HepG2 (cell line): ENCODE data around the gene CYP27A1. TPM values are rescaled to one million over a fixed set of nuclear protein-coding genes. Genes with fewer than 3 reads are reported as not detected.

Experiments
- GABPB1 ChIP-seq: IDR thresholded peaks from 2 replicates; pipeline ENCODE4 v1.6.1; 2016; ENCODE audit warnings: mild to moderate bottlenecking, missing genetic modification reagents, moderate library complexity, missing compliant biosample characterization
- KDM5B ChIP-seq: sonication (generic); formaldehyde crosslinking; IDR thresholded peaks from 2 replicates; pipeline ENCODE4 v1.4.0; 2020; ENCODE audit warnings: missing genetic modification reagents, mild to moderate bottlenecking, borderline replicate concordance
- KLF12 ChIP-seq: sonication (generic); formaldehyde crosslinking; IDR thresholded peaks from 2 replicates; pipeline ENCODE4 v1.4.0; 2020; ENCODE audit warnings: missing genetic modification reagents, borderline replicate concordance
- KLF13 ChIP-seq: sonication (generic); formaldehyde crosslinking; IDR thresholded peaks from 2 replicates; pipeline ENCODE4 v1.4.0; 2020; ENCODE audit warnings: mild to moderate bottlenecking, missing genetic modification reagents
- MIER3 ChIP-seq: IDR thresholded peaks from 2 replicates; pipeline ENCODE4 v1.6.1; 2016; ENCODE audit warnings: missing compliant biosample characterization, borderline replicate concordance
- NFIB ChIP-seq: sonication (generic); formaldehyde crosslinking; IDR thresholded peaks from 2 replicates; pipeline ENCODE4 v1.9.0; 2021; ENCODE audit warnings: missing genetic modification reagents, mild to moderate bottlenecking, borderline replicate concordance
- SCMH1 ChIP-seq: sonication (generic); formaldehyde crosslinking; IDR thresholded peaks from 2 replicates; pipeline ENCODE4 v1.9.0; 2021; ENCODE audit warnings: missing genetic modification reagents, mild to moderate bottlenecking, borderline replicate concordance
- SMYD3 ChIP-seq: sonication (generic); formaldehyde crosslinking; IDR thresholded peaks from 2 replicates; pipeline ENCODE4 v1.8.1; 2023; ENCODE audit warnings: mild to moderate bottlenecking, missing genetic modification reagents
- SP1 ChIP-seq, 2 experiments: fragments of 450-650 bp in 1 of 2; sonication (generic) in 1 of 2; formaldehyde crosslinking in 1 of 2; IDR thresholded peaks; 2 replicates each; pipeline versions ENCODE4 v1.4.0 to v1.6.1; 2016 to 2020; ENCODE audit warnings: missing genetic modification reagents in 1 of 2
- YEATS2 ChIP-seq: sonication (generic); formaldehyde crosslinking; IDR thresholded peaks from 2 replicates; pipeline ENCODE4 v1.4.0; 2020; ENCODE audit warnings: missing genetic modification reagents, borderline replicate concordance
- ZFP36 ChIP-seq: fragments of 150-350 bp; IDR thresholded peaks from 2 replicates; pipeline ENCODE4 v1.6.1; 2018; ENCODE audit warnings: borderline replicate concordance, low read length, low read depth; ENCODE audit not compliant: partially characterized antibody
- ZNF552 ChIP-seq: sonication (generic); formaldehyde crosslinking; IDR thresholded peaks from 2 replicates; pipeline ENCODE4 v1.9.0; 2022; ENCODE audit warnings: missing genetic modification reagents, mild to moderate bottlenecking, borderline replicate concordance
- ZNF674 ChIP-seq: sonication (generic); formaldehyde crosslinking; IDR thresholded peaks from 2 replicates; pipeline ENCODE4 v1.5.0; 2020; ENCODE audit warnings: low read depth, mild to moderate bottlenecking, missing genetic modification reagents
- ZNF775 ChIP-seq: sonication (generic); formaldehyde crosslinking; IDR thresholded peaks from 2 replicates; pipeline ENCODE4 v1.4.0; 2020; ENCODE audit warnings: missing genetic modification reagents, mild to moderate bottlenecking, moderate library complexity, borderline replicate concordance
- polyA plus RNA-seq, 8 experiments: library from polyadenylated mRNA; depleted of rRNA in 3 of 8; stranded (reverse) in 7 of 8; unstranded in 1 of 8; fragments of >200 nt; fragmentation: Illumina TruSeq in 4 of 8; extraction: Trizol in 4 of 8; gene quantifications; 2 replicates each; pipeline versions ENCODE4 v1.2.1 to v1.2.3, GENCODE V29; 2011 to 2016; ENCODE audit warnings: low read depth in 4 of 8, missing spikeins in 1 of 8, mixed read lengths in 1 of 8; ENCODE audit not compliant: insufficient read depth in 1 of 8
- total RNA-seq, 5 experiments: library from RNA; depleted of rRNA; stranded (reverse); fragments of >200 nt; fragmentation: Illumina TruSeq; extraction: Trizol; gene quantifications; 2 replicates each; pipeline ENCODE4 v1.2.3, GENCODE V29; 2016; ENCODE audit warnings: low read depth in 1 of 5
- TF ChIP-seq, protein P1 (sequence below): IDR thresholded peaks from 2 replicates; pipeline ENCODE4 v1.4.0; 2020; ENCODE audit warnings: mild to moderate bottlenecking, missing genetic modification reagents
- TF ChIP-seq, protein P2 (sequence below): sonication (generic); formaldehyde crosslinking; IDR thresholded peaks from 2 replicates; pipeline ENCODE4 v1.5.1; 2020; ENCODE audit warnings: mild to moderate bottlenecking, missing genetic modification reagents, borderline replicate concordance
- TF ChIP-seq, protein P3 (sequence below): sonication (generic); formaldehyde crosslinking; IDR thresholded peaks from 2 replicates; pipeline ENCODE4 v1.8.0; 2022; ENCODE audit warnings: missing genetic modification reagents, mild to moderate bottlenecking, inconsistent platforms, borderline replicate concordance

The CYP27A1 gene
- total and polyA plus RNA-seq, 2 of the 13 experiments (the other 11 are each of a cell fraction or from before 2014, with no cell fraction given), result 157 to 266 TPM

DNA sequence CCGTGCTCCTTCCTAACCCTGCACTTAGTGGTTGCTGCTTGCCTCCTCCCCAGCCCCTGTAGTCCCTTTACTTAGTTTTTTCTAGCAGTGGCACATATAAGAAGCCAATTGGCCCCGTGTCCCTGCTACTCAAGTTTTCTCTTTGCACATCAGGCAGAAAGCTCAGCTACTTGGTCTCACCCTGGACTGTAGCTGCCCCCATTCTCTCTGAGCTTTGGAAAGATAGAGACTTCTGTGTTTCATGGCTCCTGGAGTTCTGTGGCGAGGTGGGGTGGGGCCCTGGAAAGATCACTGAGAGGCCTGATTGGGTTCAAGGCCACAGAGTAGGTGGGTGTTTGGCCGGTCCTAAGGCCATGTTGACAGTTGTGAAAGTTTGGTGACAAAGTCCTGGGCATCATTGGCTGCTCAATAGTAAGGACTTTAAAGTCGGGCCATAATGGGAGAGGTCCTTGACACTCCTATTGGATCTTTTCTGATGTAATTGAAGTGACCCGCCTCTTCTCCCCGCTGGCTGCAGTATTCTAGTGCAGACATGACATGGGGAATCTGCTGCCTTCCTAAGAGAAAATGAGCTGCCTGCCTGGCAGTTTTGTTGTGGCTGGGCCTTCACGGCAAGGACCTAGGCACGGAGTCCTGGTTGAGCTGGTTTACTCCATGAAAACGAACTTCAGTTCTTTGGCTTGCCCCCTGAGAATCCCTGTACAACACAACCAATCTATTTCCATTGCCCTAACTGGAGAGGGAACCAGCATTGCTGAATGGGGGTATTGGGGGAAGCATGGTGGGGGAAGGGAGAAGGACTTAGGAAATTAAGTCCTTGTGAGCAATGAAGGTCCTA, 26.2 kb upstream of the CYP27A1 start (continued):
- peak; percentile 58; the same call in 1 of the 2 replicates for TF ChIP-seq KDM5B (CRISPR knock-in tag)
- TF ChIP-seq, protein P1, sequence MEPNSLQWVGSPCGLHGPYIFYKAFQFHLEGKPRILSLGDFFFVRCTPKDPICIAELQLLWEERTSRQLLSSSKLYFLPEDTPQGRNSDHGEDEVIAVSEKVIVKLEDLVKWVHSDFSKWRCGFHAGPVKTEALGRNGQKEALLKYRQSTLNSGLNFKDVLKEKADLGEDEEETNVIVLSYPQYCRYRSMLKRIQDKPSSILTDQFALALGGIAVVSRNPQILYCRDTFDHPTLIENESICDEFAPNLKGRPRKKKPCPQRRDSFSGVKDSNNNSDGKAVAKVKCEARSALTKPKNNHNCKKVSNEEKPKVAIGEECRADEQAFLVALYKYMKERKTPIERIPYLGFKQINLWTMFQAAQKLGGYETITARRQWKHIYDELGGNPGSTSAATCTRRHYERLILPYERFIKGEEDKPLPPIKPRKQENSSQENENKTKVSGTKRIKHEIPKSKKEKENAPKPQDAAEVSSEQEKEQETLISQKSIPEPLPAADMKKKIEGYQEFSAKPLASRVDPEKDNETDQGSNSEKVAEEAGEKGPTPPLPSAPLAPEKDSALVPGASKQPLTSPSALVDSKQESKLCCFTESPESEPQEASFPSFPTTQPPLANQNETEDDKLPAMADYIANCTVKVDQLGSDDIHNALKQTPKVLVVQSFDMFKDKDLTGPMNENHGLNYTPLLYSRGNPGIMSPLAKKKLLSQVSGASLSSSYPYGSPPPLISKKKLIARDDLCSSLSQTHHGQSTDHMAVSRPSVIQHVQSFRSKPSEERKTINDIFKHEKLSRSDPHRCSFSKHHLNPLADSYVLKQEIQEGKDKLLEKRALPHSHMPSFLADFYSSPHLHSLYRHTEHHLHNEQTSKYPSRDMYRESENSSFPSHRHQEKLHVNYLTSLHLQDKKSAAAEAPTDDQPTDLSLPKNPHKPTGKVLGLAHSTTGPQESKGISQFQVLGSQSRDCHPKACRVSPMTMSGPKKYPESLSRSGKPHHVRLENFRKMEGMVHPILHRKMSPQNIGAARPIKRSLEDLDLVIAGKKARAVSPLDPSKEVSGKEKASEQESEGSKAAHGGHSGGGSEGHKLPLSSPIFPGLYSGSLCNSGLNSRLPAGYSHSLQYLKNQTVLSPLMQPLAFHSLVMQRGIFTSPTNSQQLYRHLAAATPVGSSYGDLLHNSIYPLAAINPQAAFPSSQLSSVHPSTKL (CRISPR knock-in tag), result peak; percentile 98
- peak; percentile 98 for TF ChIP-seq MIER3 (CRISPR knock-in tag)
- TF ChIP-seq KLF13 (CRISPR knock-in tag), result no peak
- peak; percentile 73; the same call in 1 of the 2 replicates for TF ChIP-seq YEATS2
- TF ChIP-seq, protein P2, sequence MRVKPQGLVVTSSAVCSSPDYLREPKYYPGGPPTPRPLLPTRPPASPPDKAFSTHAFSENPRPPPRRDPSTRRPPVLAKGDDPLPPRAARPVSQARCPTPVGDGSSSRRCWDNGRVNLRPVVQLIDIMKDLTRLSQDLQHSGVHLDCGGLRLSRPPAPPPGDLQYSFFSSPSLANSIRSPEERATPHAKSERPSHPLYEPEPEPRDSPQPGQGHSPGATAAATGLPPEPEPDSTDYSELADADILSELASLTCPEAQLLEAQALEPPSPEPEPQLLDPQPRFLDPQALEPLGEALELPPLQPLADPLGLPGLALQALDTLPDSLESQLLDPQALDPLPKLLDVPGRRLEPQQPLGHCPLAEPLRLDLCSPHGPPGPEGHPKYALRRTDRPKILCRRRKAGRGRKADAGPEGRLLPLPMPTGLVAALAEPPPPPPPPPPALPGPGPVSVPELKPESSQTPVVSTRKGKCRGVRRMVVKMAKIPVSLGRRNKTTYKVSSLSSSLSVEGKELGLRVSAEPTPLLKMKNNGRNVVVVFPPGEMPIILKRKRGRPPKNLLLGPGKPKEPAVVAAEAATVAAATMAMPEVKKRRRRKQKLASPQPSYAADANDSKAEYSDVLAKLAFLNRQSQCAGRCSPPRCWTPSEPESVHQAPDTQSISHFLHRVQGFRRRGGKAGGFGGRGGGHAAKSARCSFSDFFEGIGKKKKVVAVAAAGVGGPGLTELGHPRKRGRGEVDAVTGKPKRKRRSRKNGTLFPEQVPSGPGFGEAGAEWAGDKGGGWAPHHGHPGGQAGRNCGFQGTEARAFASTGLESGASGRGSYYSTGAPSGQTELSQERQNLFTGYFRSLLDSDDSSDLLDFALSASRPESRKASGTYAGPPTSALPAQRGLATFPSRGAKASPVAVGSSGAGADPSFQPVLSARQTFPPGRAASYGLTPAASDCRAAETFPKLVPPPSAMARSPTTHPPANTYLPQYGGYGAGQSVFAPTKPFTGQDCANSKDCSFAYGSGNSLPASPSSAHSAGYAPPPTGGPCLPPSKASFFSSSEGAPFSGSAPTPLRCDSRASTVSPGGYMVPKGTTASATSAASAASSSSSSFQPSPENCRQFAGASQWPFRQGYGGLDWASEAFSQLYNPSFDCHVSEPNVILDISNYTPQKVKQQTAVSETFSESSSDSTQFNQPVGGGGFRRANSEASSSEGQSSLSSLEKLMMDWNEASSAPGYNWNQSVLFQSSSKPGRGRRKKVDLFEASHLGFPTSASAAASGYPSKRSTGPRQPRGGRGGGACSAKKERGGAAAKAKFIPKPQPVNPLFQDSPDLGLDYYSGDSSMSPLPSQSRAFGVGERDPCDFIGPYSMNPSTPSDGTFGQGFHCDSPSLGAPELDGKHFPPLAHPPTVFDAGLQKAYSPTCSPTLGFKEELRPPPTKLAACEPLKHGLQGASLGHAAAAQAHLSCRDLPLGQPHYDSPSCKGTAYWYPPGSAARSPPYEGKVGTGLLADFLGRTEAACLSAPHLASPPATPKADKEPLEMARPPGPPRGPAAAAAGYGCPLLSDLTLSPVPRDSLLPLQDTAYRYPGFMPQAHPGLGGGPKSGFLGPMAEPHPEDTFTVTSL (CRISPR knock-in tag), result peak; percentile 94
- peak; percentile 55; the same call in 1 of the 2 replicates for TF ChIP-seq ZNF775 (CRISPR knock-in tag)
- TF ChIP-seq ZFP36, result no peak
- TF ChIP-seq GABPB1 (CRISPR knock-in tag), result peak; percentile 46; the same call in 1 of the 2 replicates
- peak; percentile 10; the same call in 1 of the 2 replicates for TF ChIP-seq NFIB
- TF ChIP-seq SP1 (IDR thresholded peaks at IDR 0.05), result no peak
- peak; percentile 72 for TF ChIP-seq SP1 (CRISPR knock-in tag; IDR thresholded peaks at IDR 0.05)
- TF ChIP-seq KLF12 (CRISPR knock-in tag), result peak; percentile 98
- no peak for TF ChIP-seq SCMH1 (CRISPR knock-in tag)
- 0 out of 2 replicates have a peak, but pooled peaks have one; percentile 52 for TF ChIP-seq ZNF552 (CRISPR knock-in tag)
- TF ChIP-seq, protein P3, sequence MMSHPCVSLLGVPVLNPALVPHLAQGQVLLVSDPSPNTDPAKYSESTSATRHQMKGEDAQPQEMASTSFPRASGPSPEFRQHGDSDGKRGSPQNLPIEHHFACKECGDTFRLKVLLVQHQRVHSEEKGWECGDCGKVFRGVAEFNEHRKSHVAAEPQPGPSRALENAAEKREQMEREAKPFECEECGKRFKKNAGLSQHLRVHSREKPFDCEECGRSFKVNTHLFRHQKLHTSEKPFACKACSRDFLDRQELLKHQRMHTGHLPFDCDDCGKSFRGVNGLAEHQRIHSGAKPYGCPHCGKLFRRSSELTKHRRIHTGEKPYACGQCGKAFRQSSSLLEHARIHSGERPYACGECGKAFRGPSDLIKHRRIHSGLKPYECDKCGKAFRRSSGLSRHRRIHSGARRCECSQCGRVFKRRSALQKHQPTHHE, result no peak
- no peak for TF ChIP-seq SMYD3 (CRISPR knock-in tag)
- no peak for TF ChIP-seq ZNF674 (CRISPR knock-in tag)
